22Rv1 (cell line): ENCODE measurements around the gene COL9A3.

Experiments used
- H3K27ac ChIP-seq: fragments of 450-650 bp; 2 replicates; pipeline ENCODE4 v1.5.1; 2017
- ZFX ChIP-seq: fragments of 450-650 bp; IDR thresholded peaks from 2 replicates; pipeline ENCODE4 v1.6.1; 2017; ENCODE audit warnings: antibody characterized with exemption, borderline replicate concordance
- TF ChIP-seq, protein P1 (sequence below): fragments of 450-650 bp; IDR thresholded peaks from 2 replicates; pipeline ENCODE4 v1.5.1; 2017; ENCODE audit warnings: mild to moderate bottlenecking

The COL9A3 gene

DNA sequence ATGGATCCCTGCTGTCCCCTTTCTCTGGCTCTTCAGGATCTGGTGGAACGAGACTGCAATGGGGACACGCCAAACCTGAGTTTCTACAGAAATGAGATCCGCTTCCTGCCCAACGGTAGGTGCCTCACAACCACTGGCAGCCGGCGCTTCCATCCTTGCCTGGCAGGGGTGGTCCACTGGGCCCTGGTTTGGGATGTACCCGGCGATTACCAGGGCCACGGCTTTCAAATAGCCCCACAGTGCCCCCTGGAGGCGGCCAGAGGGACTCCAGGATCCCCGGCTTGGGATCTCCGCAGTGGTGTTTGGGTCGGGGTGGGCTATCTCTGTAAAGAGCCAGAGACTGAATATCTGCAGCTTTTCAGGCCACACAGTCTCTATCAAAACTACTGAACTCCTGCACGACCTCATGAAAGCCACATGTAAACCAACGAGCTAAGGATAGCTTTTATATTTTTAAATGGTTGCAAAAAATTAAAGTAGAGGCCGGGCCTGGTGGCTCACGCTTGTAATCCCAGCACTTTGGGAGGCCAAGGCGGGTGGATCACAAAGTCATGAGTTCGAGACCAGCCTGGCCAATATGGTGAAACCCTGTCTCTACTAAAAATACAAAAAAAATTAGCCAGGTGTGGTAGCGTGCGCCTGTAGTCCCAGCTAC is 8.5 kb upstream of the COL9A3 start:
- H3K27ac ChIP-seq = no peak overlapping the region
- TF ChIP-seq ZFX = no peak
- TF ChIP-seq, protein P1, sequence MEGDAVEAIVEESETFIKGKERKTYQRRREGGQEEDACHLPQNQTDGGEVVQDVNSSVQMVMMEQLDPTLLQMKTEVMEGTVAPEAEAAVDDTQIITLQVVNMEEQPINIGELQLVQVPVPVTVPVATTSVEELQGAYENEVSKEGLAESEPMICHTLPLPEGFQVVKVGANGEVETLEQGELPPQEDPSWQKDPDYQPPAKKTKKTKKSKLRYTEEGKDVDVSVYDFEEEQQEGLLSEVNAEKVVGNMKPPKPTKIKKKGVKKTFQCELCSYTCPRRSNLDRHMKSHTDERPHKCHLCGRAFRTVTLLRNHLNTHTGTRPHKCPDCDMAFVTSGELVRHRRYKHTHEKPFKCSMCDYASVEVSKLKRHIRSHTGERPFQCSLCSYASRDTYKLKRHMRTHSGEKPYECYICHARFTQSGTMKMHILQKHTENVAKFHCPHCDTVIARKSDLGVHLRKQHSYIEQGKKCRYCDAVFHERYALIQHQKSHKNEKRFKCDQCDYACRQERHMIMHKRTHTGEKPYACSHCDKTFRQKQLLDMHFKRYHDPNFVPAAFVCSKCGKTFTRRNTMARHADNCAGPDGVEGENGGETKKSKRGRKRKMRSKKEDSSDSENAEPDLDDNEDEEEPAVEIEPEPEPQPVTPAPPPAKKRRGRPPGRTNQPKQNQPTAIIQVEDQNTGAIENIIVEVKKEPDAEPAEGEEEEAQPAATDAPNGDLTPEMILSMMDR = peak; percentile 96

DNA sequence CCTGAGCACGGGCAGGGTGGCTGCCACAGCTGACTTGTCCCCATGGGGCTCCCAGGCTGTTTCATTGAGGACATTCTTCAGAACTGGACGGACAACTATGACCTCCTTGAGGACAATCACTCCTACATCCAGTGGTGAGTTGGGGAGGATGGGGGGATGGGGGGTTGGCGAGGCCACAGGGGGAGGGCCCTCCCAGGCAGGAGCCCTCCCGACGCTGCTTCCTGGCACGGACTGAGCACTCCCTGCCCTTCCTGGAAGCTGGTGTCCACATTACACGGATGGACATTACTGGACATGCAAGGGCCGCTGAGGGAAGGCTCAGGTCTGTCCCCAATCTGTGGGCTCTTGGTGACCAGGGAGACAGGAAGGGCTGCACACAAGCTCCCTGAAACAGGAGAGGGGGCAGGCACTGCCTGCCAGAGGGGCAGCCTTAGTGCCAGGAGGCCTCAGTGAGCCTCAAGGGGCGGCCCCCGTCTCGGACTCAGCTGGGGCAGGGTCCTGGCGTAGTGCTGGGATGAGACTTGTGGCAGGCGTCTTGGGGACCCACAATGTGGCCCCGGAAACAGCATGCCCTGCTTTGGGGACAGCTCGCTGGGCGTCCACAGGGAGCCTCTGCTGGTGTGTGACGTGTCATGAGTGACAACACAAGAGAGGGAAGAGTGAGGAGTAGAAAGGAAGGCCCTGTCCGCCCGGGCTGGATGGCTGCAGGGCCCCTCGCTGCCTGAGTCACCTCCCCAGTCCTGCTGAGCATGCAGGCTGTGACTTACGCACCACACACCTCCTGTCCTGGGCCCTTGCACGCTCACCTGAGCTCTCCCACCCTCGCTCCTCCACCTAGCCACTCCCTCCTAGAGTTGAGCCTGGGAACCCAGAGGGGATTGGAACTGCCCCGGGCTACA is 7.1 kb upstream of the COL9A3 start:
- no peak for TF ChIP-seq ZFX
- TF ChIP-seq, protein P1 = no peak

DNA sequence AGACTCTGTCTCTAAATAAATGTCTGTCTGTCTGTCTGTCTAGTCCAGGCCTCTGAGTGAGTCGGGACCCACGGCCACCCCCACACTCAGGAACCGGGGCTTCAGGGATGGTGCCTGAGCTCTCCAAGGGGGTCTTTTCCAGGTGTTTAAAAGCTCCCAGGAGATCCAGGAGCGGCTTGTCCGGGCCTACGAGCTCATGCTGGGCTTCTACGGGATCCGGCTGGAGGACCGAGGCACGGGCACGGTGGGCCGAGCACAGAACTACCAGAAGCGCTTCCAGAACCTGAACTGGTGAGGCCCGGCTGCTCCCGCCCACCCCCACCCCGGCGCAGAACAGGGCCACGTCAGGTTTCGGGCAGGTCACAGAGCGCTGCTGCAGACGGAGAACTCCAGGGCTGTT is 5.5 kb upstream of the COL9A3 start:
- TF ChIP-seq, protein P1 = no peak
- TF ChIP-seq ZFX = no peak
- no peak overlapping the region for H3K27ac ChIP-seq

More for the DNA sequence above, 7.1 kb upstream of the COL9A3 start:
- no peak overlapping the region for H3K27ac ChIP-seq

DNA sequence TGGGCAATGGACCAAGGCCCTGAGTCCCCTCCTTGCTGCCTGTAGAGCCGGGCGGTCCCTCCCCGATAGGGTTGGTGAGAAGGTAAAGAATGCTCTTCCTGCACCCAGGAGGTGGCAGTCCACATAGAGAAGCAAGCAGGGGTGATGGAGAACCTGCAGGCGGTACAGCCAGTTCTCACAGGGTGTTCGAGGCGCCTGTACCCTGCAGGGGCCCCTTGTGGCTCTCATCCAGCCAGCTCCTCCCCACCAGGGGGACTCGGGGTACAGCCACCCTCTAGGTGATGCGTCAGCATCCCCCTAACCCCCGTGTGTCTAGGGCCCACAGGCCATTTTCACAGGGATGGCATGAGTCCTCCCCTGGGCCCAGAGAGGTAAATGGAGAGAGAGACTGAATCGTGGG is 5.1 kb upstream of the COL9A3 start:
- TF ChIP-seq, protein P1 = no peak
- TF ChIP-seq ZFX = no peak

DNA sequence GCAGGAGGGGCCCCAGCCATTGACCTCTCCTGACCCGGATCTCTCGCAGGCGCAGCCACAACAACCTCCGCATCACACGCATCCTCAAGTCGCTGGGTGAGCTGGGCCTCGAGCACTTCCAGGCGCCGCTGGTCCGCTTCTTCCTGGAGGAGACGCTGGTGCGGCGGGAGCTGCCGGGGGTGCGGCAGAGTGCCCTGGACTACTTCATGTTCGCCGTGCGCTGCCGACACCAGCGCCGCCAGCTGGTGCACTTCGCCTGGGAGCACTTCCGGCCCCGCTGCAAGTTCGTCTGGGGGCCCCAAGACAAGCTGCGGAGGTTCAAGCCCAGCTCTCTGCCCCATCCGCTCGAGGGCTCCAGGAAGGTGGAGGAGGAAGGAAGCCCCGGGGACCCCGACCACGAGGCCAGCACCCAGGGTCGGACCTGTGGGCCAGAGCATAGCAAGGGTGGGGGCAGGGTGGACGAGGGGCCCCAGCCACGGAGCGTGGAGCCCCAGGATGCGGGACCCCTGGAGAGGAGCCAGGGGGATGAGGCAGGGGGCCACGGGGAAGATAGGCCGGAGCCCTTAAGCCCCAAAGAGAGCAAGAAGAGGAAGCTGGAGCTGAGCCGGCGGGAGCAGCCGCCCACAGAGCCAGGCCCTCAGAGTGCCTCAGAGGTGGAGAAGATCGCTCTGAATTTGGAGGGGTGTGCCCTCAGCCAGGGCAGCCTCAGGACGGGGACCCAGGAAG is 4.5 kb upstream of the COL9A3 start:
- H3K27ac ChIP-seq = no peak overlapping the region
- TF ChIP-seq, protein P1 = no peak
- no peak for TF ChIP-seq ZFX

More for the DNA sequence above, 5.1 kb upstream of the COL9A3 start:
- H3K27ac ChIP-seq = no peak overlapping the region

DNA sequence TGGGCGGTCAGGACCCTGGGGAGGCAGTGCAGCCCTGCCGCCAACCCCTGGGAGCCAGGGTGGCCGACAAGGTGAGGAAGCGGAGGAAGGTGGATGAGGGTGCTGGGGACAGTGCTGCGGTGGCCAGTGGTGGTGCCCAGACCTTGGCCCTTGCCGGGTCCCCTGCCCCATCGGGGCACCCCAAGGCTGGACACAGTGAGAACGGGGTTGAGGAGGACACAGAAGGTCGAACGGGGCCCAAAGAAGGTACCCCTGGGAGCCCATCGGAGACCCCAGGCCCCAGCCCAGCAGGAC is 4.0 kb upstream of the COL9A3 start:
- TF ChIP-seq, protein P1 = no peak
- no peak for TF ChIP-seq ZFX
- no peak overlapping the region for H3K27ac ChIP-seq

DNA sequence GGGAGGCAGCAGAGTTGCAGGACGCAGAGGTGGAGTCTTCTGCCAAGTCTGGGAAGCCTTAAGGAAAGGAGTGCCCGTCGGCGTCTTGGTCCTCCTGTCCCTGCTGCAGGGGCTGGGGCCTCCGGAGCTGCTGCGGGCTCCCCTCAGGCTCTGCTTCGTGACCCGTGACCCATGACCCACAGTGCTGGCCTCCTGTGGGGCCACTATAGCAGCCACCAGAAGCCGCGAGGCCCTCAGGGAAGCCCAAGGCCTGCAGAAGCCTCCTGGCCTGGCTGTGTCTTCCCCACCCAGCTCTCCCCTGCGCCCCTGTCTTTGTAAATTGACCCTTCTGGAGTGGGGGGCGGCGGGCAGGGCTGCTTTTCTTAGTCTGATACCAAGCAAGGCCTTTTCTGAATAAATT is 3.3 kb upstream of the COL9A3 start:
- no peak overlapping the region for H3K27ac ChIP-seq
- TF ChIP-seq, protein P1 = no peak
- no peak for TF ChIP-seq ZFX
